Measurements from ENCODE around the gene POLR1G.

Gene POLR1G

GRCh38 chr19:45419895-45420294 lies 13.5 kb downstream of the POLR1G start:
- TF ChIP-seq EZH2phosphoT487 (IDR thresholded peaks at IDR 0.05; ENCODE audit: low read length) (no peak), EZH2 (optimal IDR thresholded peaks at IDR 0.05; ENCODE audit: low read depth, low read length) (no peak)
- H3K9me2 ChIP-seq (replicated peaks; ENCODE audit: insufficient read depth, low read length), result no peaks in the 10 kb centered on the region
- peak overlapping the region; percentile 65; the same call in 1 of the 2 replicates for H3K27ac ChIP-seq (ENCODE audit: low read length)
- H2AFZ ChIP-seq (ENCODE audit: low read length), result no peak overlapping the region
- peaks cover 16% of the 10 kb centered on the region for H3K79me2 ChIP-seq (ENCODE audit: low read length)
- H3K9ac ChIP-seq (ENCODE audit: low read length), result no peak overlapping the region
- no peaks in the 10 kb centered on the region for H4K20me1 ChIP-seq (ENCODE audit: insufficient read depth, low read length)
- H3K36me3 ChIP-seq (replicated peaks; ENCODE audit: insufficient read depth, low read length), result no peaks in the 10 kb centered on the region
- H3F3A ChIP-seq (ENCODE audit: insufficient read depth, low read length), result peaks cover 28% of the 10 kb centered on the region
- DNase-seq, result no peak
- peaks cover 16% of the 10 kb centered on the region for H3K4me1 ChIP-seq (ENCODE audit: low read length)
- H3K4me2 ChIP-seq (ENCODE audit: low read depth, low read length), result peak overlapping the region; percentile 80; the same call in 1 of the 2 replicates
- no peak overlapping the region for H3K4me3 ChIP-seq (ENCODE audit: low read length)
- no peaks in the 10 kb centered on the region for H3K9me3 ChIP-seq (replicated peaks; ENCODE audit: insufficient read depth, low read length)
- H3K27me3 ChIP-seq (replicated peaks; ENCODE audit: insufficient read depth, low read length), result no peaks in the 10 kb centered on the region

GRCh38 chr19:45420356-45420755 lies 13.9 kb downstream of the POLR1G start:
- DNase-seq, result no peak
- Histone ChIP-seq H3K27me3 (replicated peaks; ENCODE audit: insufficient read depth, low read length) (no peaks in the 10 kb centered on the region), H4K20me1 (ENCODE audit: insufficient read depth, low read length) (no peaks in the 10 kb centered on the region), H2AFZ (ENCODE audit: low read length) (no peak overlapping the region), H3K79me2 (ENCODE audit: low read length) (peaks cover 16% of the 10 kb centered on the region), H3K27ac (ENCODE audit: low read length) (no peak overlapping the region), H3K4me2 (ENCODE audit: low read depth, low read length) (no peak overlapping the region; the same call in 1 of the 2 replicates), H3F3A (ENCODE audit: insufficient read depth, low read length) (peaks cover 33% of the 10 kb centered on the region), H3K4me3 (ENCODE audit: low read length) (no peak overlapping the region), H3K4me1 (ENCODE audit: low read length) (peaks cover 16% of the 10 kb centered on the region), H3K9me3 (replicated peaks; ENCODE audit: insufficient read depth, low read length) (no peaks in the 10 kb centered on the region), H3K9ac (ENCODE audit: low read length) (no peak overlapping the region), H3K36me3 (replicated peaks; ENCODE audit: insufficient read depth, low read length) (no peaks in the 10 kb centered on the region), H3K9me2 (replicated peaks; ENCODE audit: insufficient read depth, low read length) (no peaks in the 10 kb centered on the region)
- TF ChIP-seq EZH2phosphoT487 (IDR thresholded peaks at IDR 0.05; ENCODE audit: low read length), result no peak
- TF ChIP-seq CTCF (IDR thresholded peaks at IDR 0.05; ENCODE audit: low read length), result no peak
- TF ChIP-seq EZH2 (optimal IDR thresholded peaks at IDR 0.05; ENCODE audit: low read depth, low read length), result no peak

- no peak overlapping the region for H3K27ac ChIP-seq (ENCODE audit: low read length)
- H4K20me1 ChIP-seq (ENCODE audit: insufficient read depth, low read length), result no peaks in the 10 kb centered on the region
- H3K27me3 ChIP-seq (replicated peaks; ENCODE audit: insufficient read depth, low read length), result no peaks in the 10 kb centered on the region
- H2AFZ ChIP-seq (ENCODE audit: low read length), result no peak overlapping the region
- H3K9me2 ChIP-seq (replicated peaks; ENCODE audit: insufficient read depth, low read length), result no peaks in the 10 kb centered on the region
- no peak overlapping the region for H3K4me2 ChIP-seq (ENCODE audit: low read depth, low read length)
- no peak overlapping the region for H3K4me3 ChIP-seq (ENCODE audit: low read length)
- peaks cover 16% of the 10 kb centered on the region for H3K79me2 ChIP-seq (ENCODE audit: low read length)
- H3K9ac ChIP-seq (ENCODE audit: low read length), result no peak overlapping the region
- H3F3A ChIP-seq (ENCODE audit: insufficient read depth, low read length), result peaks cover 37% of the 10 kb centered on the region
- H3K36me3 ChIP-seq (replicated peaks; ENCODE audit: insufficient read depth, low read length), result no peaks in the 10 kb centered on the region
- peaks cover 16% of the 10 kb centered on the region for H3K4me1 ChIP-seq (ENCODE audit: low read length)
- no peaks in the 10 kb centered on the region for H3K9me3 ChIP-seq (replicated peaks; ENCODE audit: insufficient read depth, low read length)
- no peak for DNase-seq
- TF ChIP-seq CTCF (IDR thresholded peaks at IDR 0.05; ENCODE audit: low read length) (no peak), EZH2 (optimal IDR thresholded peaks at IDR 0.05; ENCODE audit: low read depth, low read length) (no peak), EZH2phosphoT487 (IDR thresholded peaks at IDR 0.05; ENCODE audit: low read length) (no peak)
These were observed 14.4 kb downstream of the POLR1G start for GRCh38 chr19:45420871-45421270.

GRCh38 chr19:45421947-45422498 lies 15.6 kb downstream of the POLR1G start:
- Histone ChIP-seq H3K79me2 (ENCODE audit: low read length) (peaks cover 16% of the 10 kb centered on the region), H3K9ac (ENCODE audit: low read length) (no peak overlapping the region), H3K36me3 (replicated peaks; ENCODE audit: insufficient read depth, low read length) (no peaks in the 10 kb centered on the region), H3K9me3 (replicated peaks; ENCODE audit: insufficient read depth, low read length) (no peaks in the 10 kb centered on the region), H2AFZ (ENCODE audit: low read length) (no peak overlapping the region), H4K20me1 (ENCODE audit: insufficient read depth, low read length) (no peaks in the 10 kb centered on the region), H3F3A (ENCODE audit: insufficient read depth, low read length) (peaks cover 42% of the 10 kb centered on the region), H3K27me3 (replicated peaks; ENCODE audit: insufficient read depth, low read length) (no peaks in the 10 kb centered on the region), H3K4me3 (ENCODE audit: low read length) (no peak overlapping the region), H3K9me2 (replicated peaks; ENCODE audit: insufficient read depth, low read length) (no peaks in the 10 kb centered on the region), H3K4me2 (ENCODE audit: low read depth, low read length) (no peak overlapping the region), H3K27ac (ENCODE audit: low read length) (no peak overlapping the region), H3K4me1 (ENCODE audit: low read length) (peaks cover 22% of the 10 kb centered on the region)
- DNase-seq, result no peak
- TF ChIP-seq EZH2 (optimal IDR thresholded peaks at IDR 0.05; ENCODE audit: low read depth, low read length) (no peak), CTCF (IDR thresholded peaks at IDR 0.05; ENCODE audit: low read length) (no peak), EZH2phosphoT487 (IDR thresholded peaks at IDR 0.05; ENCODE audit: low read length) (no peak)
